Colonic mucosa (tissue), 4 donors: Measurements from ENCODE around the gene GLUD1. TPM values are rescaled to one million over a fixed set of nuclear protein-coding genes. Genes with fewer than 3 reads are reported as not detected.
"Not testable (repeated sequence)": the region's sequence is repeated elsewhere in the genome, so short reads cannot be mapped to it uniquely, and the experiment has no call there.

ENCODE experiments used
- DNase-seq: peaks from one replicate; pipeline ENCODE4 v3.0.0-alpha.2; 2020
- H3K27ac ChIP-seq: fragments of 200-600 bp; one replicate; pipeline ENCODE4 v1.8.0; 2021
- H3K27me3 ChIP-seq: fragments of 200-600 bp; one replicate; pipeline ENCODE4 v1.8.0; 2021
- H3K36me3 ChIP-seq: fragments of 200-600 bp; one replicate; pipeline ENCODE4 v1.8.0; 2021
- H3K4me1 ChIP-seq: fragments of 200-600 bp; one replicate; pipeline ENCODE4 v1.8.0; 2021; ENCODE audit warnings: mild to moderate bottlenecking
- H3K4me3 ChIP-seq: fragments of 200-600 bp; one replicate; pipeline ENCODE4 v1.8.0; 2021
- H3K9ac ChIP-seq, 2 donors: one replicate each; pipeline ENCODE4 v1.7.0; 2013; ENCODE audit warnings: control low read depth in 2 of 2, low read depth in 2 of 2, low read length in 2 of 2
- H3K9me3 ChIP-seq: fragments of 200-600 bp; one replicate; pipeline ENCODE4 v1.8.0; 2021
- CTCF ChIP-seq: fragments of 200-600 bp; IDR thresholded peaks from one replicate; pipeline ENCODE4 v1.8.0; 2022; ENCODE audit warnings: antibody characterized with exemption, mild to moderate bottlenecking
- intact Hi-C: fragments of 100-400 bp; cut with DNase I; formaldehyde crosslinking; loops from one replicate; pipeline ENCODE4 v1.14.1; 2022
- total RNA-seq, 2 donors: library from RNA; stranded (reverse); fragmentation: NEBNext Ultra II Directional in 1 of 2; extraction: Animal tissue kit (Norgen Biotek cat#: 25700) in 1 of 2; gene quantifications; one replicate each; pipeline ENCODE4 v1.2.1, GENCODE V29; 2021
- donor health status: healthy.
- donor health status: DM: no; HTN: no; CAD: no.
- donor health status: DM: no; HTN: no; CAD: no.

GLUD1 gene
- total RNA-seq, 2 donors from 2014 or later: 94.1 to 207 TPM

- H3K4me1 ChIP-seq, H3K27me3 ChIP-seq, H3K36me3 ChIP-seq, H3K27ac ChIP-seq, intact Hi-C loops, H3K9ac ChIP-seq, DNase-seq, H3K9me3 ChIP-seq, H3K4me3 ChIP-seq: not testable (repeated sequence)
Observed at GRCh38 chr10:87014986-87015716, 79.5 kb downstream of the GLUD1 start.

- H3K9ac ChIP-seq, intact Hi-C loops, DNase-seq, H3K9me3 ChIP-seq, H3K27me3 ChIP-seq, H3K4me3 ChIP-seq, H3K27ac ChIP-seq, H3K36me3 ChIP-seq, H3K4me1 ChIP-seq: not testable (repeated sequence)
Observed at GRCh38 chr10:87013528-87013927, 81.1 kb downstream of the GLUD1 start.

- DNase-seq, H3K4me3 ChIP-seq, H3K27me3 ChIP-seq, H3K9me3 ChIP-seq, H3K9ac ChIP-seq, H3K4me1 ChIP-seq, intact Hi-C loops, H3K36me3 ChIP-seq, H3K27ac ChIP-seq: not testable (repeated sequence)
Observed at GRCh38 chr10:87009134-87009696, 85.4 kb downstream of the GLUD1 start.

GRCh38 chr10:87008303-87008702 lies 86.3 kb downstream of the GLUD1 start:
- H3K9ac ChIP-seq, H3K27ac ChIP-seq, H3K9me3 ChIP-seq, H3K27me3 ChIP-seq, H3K4me1 ChIP-seq, intact Hi-C loops, H3K4me3 ChIP-seq, H3K36me3 ChIP-seq: not testable (repeated sequence)
- DNase-seq: peak; percentile 64

GRCh38 chr10:87007674-87008073 lies 87.0 kb downstream of the GLUD1 start:
- intact Hi-C loops, H3K9ac ChIP-seq, H3K27ac ChIP-seq, H3K9me3 ChIP-seq, H3K4me1 ChIP-seq, H3K27me3 ChIP-seq, DNase-seq, H3K36me3 ChIP-seq, H3K4me3 ChIP-seq: not testable (repeated sequence)

GRCh38 chr10:87007124-87007523 lies 87.5 kb downstream of the GLUD1 start:
- H3K36me3 ChIP-seq, H3K4me3 ChIP-seq, H3K4me1 ChIP-seq, H3K27ac ChIP-seq, H3K27me3 ChIP-seq, H3K9ac ChIP-seq, DNase-seq, H3K9me3 ChIP-seq, intact Hi-C loops: not testable (repeated sequence)

GRCh38 chr10:87000491-87000890 lies 94.2 kb downstream of the GLUD1 start:
- no peak overlapping the region for H3K9ac ChIP-seq
- H3K27ac ChIP-seq: no peak overlapping the region
- no peaks in the 10 kb centered on the region for H3K36me3 ChIP-seq
- no peaks in the 10 kb centered on the region for H3K27me3 ChIP-seq
- H3K9me3 ChIP-seq: no peaks in the 10 kb centered on the region
- intact Hi-C loops: no loop called here
- no peak for DNase-seq
- H3K4me1 ChIP-seq: no peaks in the 10 kb centered on the region
- no peak for TF ChIP-seq CTCF
- no peak overlapping the region for H3K4me3 ChIP-seq

Other genes starting within 250 kb of the GLUD1 start
- gene MMRN2, start 137.2 kb downstream of the GLUD1 start, total RNA-seq: 1 to 10 TPM; 3.4 to 7.4 TPM
- 1 to 10 TPM; 2.6 to 6.6 TPM for gene SNCG, start 136.2 kb downstream of the GLUD1 start, total RNA-seq
- gene ADIRF, start 126.4 kb downstream of the GLUD1 start, total RNA-seq: 10 to 100 TPM; 41.5 to 91.2 TPM
- gene FAM25A, start 74.5 kb downstream of the GLUD1 start, total RNA-seq: not detected
- gene SHLD2, start 363 bp upstream of the GLUD1 start, total RNA-seq: 10 to 100 TPM; 27.8 to 28.3 TPM
- 1 to 10 TPM in 1 of 2 donors, under 1 TPM in 1; 0.62 to 1.6 TPM for gene NUTM2A, start 130.6 kb upstream of the GLUD1 start, total RNA-seq